Coronary artery (tissue), 2 donors: ENCODE measurements around the gene KCNMA1.

Experiments
- DNase-seq: peaks from one replicate; pipeline ENCODE4 v3.0.0-alpha.2; 2017; ENCODE audit warnings: low spot score
- H3K27ac ChIP-seq, 2 donors: fragments of 200-600 bp; sonication (generic); one replicate each; pipeline ENCODE4 v1.5.1; 2016 to 2019
- H3K4me3 ChIP-seq: fragments of 200-600 bp; sonication (generic); 2 replicates; pipeline ENCODE4 v1.5.1; 2016; ENCODE audit warnings: mild to moderate bottlenecking, moderate library complexity
- TF ChIP-seq, protein P1 (sequence below): fragments of 200-600 bp; sonication (generic); IDR thresholded peaks from one replicate; pipeline ENCODE4 v1.5.1; 2019; ENCODE audit warnings: antibody characterized with exemption

Gene KCNMA1

DNA sequence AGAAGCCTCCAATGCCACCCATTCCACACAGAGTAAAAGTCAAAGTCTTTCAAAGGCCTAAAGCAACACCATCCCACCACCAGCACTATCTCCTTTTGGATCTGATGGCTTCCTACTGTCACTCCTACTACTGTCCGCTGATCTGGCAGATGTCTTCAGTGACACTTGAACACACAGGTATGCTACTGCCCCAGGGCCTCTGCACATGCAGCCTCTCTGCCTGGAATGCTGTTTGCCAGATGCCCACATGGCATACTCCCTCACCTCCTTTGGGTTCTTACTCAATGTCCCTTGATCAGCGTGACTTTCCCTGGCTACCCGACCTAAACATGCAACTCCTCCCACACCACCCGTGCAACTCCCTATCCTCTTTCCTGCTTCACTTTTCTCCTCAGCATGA is 512.4 kb downstream of the KCNMA1 start:
- Histone ChIP-seq H3K27ac (no peak overlapping the region), H3K4me3 (no peak overlapping the region)
- TF ChIP-seq, protein P1, sequence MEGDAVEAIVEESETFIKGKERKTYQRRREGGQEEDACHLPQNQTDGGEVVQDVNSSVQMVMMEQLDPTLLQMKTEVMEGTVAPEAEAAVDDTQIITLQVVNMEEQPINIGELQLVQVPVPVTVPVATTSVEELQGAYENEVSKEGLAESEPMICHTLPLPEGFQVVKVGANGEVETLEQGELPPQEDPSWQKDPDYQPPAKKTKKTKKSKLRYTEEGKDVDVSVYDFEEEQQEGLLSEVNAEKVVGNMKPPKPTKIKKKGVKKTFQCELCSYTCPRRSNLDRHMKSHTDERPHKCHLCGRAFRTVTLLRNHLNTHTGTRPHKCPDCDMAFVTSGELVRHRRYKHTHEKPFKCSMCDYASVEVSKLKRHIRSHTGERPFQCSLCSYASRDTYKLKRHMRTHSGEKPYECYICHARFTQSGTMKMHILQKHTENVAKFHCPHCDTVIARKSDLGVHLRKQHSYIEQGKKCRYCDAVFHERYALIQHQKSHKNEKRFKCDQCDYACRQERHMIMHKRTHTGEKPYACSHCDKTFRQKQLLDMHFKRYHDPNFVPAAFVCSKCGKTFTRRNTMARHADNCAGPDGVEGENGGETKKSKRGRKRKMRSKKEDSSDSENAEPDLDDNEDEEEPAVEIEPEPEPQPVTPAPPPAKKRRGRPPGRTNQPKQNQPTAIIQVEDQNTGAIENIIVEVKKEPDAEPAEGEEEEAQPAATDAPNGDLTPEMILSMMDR, result no peak
- DNase-seq, result no peak

GRCh38 chr10:77123330-77123729 is 514.3 kb downstream of the KCNMA1 start:
- H3K27ac ChIP-seq, result no peak overlapping the region
- no peak overlapping the region for H3K4me3 ChIP-seq
- TF ChIP-seq, protein P1, result no peak
- DNase-seq, result no peak

- H3K4me3 ChIP-seq, result no peak overlapping the region
- DNase-seq, result no peak
- no peak overlapping the region for H3K27ac ChIP-seq
- TF ChIP-seq, protein P1, result no peak
Observed at GRCh38 chr10:77121829-77122228, 515.8 kb downstream of the KCNMA1 start.

GRCh38 chr10:77120666-77121376 is 516.8 kb downstream of the KCNMA1 start:
- Histone ChIP-seq H3K4me3 (no peak overlapping the region), H3K27ac (no peak overlapping the region)
- DNase-seq, result no peak
- TF ChIP-seq, protein P1, result no peak

- no peak overlapping the region for H3K27ac ChIP-seq
- TF ChIP-seq, protein P1, result no peak
- H3K4me3 ChIP-seq, result no peak overlapping the region
- no peak for DNase-seq
Observed at GRCh38 chr10:77120012-77120411, 517.6 kb downstream of the KCNMA1 start.

GRCh38 chr10:77118603-77119282 is 518.9 kb downstream of the KCNMA1 start:
- TF ChIP-seq, protein P1, result no peak
- no peak overlapping the region for H3K4me3 ChIP-seq
- DNase-seq, result no peak
- H3K27ac ChIP-seq, result no peak overlapping the region

DNA sequence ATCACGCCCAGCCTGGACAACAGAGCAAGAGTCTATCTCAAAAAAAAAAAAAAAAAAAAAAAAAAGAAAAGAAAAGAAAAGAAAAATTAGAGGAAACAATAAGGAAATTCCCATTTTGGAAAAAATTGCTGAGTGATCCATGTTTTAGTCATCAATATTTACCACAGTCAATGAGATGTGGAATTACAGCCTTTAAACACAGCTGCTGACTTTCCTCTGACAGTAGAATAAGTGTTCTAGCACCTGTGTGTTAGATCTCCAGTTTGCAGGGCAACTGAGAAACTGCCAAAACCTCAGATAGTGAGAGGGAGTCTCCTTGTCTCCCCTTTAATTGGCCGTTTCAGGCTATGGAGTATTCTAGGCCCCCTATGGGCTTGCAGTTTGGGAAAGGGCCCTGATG is 520.1 kb downstream of the KCNMA1 start:
- TF ChIP-seq, protein P1, result no peak
- no peak overlapping the region for H3K4me3 ChIP-seq
- DNase-seq, result no peak
- no peak overlapping the region for H3K27ac ChIP-seq
